ENCODE measurements around the gene KCNJ2.

DNA sequence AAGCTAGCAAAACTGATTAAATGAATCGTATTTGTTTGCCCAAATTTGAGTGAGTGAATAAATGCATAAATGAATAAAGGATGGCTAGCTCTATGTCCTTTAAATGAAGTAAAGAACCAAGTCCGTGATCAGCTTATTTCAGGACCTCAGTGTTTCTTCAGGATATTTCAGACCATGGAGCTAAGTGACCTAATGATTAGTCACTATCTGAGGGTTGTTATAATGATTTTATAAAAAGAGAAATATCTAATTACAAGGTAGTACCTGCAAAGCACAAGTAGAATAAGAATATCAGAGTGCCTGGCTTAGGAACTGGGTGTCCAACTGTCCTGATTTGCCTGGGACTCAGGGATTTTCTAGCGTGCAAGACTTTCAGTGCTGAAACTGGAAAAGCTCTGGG, 12.5 kb downstream of the KCNJ2 start:
- TF ChIP-seq EP300 (IDR thresholded peaks at IDR 0.05) (no peak), POLR2A (IDR thresholded peaks at IDR 0.05) (no peak)
- TF ChIP-seq, protein P1, sequence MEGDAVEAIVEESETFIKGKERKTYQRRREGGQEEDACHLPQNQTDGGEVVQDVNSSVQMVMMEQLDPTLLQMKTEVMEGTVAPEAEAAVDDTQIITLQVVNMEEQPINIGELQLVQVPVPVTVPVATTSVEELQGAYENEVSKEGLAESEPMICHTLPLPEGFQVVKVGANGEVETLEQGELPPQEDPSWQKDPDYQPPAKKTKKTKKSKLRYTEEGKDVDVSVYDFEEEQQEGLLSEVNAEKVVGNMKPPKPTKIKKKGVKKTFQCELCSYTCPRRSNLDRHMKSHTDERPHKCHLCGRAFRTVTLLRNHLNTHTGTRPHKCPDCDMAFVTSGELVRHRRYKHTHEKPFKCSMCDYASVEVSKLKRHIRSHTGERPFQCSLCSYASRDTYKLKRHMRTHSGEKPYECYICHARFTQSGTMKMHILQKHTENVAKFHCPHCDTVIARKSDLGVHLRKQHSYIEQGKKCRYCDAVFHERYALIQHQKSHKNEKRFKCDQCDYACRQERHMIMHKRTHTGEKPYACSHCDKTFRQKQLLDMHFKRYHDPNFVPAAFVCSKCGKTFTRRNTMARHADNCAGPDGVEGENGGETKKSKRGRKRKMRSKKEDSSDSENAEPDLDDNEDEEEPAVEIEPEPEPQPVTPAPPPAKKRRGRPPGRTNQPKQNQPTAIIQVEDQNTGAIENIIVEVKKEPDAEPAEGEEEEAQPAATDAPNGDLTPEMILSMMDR (IDR thresholded peaks at IDR 0.05), result no peak
